ENCODE results near the gene CAPN10.
"Not testable (repeated sequence)": the region's sequence is repeated elsewhere in the genome, so short reads cannot be mapped to it uniquely, and the experiment has no call there.

Gene CAPN10

DNA sequence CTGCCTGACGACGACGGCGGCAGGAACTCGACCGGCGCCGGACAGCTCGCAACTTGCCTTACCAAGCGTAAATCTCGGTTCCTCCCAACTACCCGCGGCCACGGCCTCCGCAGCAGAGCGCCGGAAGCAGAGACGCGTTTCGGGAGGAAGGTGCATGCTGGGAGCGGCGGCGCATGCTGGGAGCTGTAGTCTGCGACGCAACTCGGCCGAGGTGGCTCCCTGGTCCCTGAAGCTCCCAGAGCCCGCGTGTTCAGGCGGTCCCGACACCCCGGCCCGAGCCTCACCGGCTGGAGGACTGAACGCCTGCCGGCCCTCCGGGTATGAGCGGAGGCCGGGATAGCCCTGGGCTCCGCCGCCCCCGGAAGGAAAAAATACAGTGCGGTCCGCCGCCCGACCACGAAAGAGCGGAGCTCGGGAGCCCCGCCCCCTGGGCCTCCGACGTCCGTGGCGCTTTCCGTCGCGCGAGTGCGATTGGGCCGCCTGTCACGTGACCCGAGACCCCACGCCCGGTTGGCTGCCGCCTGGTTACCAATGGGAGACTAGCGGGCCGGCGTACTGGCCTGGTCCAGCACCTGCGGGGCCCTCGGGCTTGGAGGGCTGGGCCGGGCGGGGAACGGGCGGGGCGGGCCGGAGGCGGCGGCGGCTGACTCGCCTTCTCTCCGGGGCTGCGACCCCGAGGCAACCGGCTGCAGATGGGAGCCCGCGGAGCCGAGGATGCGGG is at the start of gene CAPN10:
TSS of gene CAPN10 (plus strand) at position 537 of the 721 bp plus-strand sequence. CDS start at position 715, 178 bp downstream.
- DNase-seq (ENCODE audit: low read depth, low spot score): peak; percentile 97

- DNase-seq (ENCODE audit: low read depth, low spot score): no peak
These were observed 48.3 kb upstream of the CAPN10 start for GRCh38 chr2:240538031-240538780.

DNA sequence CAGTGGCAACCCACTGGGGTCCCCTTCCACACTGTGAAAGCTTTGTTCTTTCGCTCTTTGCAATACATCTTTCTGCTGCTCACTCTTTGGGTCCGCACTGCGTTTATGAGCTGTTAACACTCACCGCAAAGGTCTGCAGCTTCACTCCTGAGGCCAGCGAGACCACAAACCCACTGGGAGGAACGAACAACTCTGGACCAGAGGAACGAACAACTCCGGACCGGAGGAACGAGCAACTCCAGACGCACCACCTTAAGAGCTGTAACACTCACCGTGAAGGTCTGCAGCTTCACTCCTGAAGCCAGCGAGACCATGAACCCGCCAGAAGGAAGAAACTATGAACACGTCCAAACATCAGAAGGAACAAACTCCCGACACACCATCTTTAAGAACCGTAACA is 47.4 kb upstream of the CAPN10 start:
- not testable (repeated sequence) for DNase-seq (ENCODE audit: low read depth, low spot score)

DNA sequence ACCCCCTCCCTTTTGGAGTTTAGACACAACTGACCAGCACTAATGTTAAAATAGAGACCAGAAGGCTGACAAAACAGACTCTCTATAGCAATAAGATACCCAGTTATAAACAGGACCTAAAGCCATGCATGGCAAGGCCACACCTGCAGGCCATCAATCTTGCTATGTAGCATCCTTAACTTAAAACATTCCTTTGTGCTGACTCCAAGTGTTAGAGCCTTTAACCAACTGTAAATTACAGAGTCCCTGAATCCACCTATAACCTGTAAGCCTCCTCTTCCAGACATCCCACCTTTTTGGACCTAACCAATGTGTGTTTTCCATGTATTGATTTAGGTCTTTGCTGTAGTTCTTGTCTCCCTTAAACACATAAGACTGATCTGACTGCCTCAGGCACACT is 46.6 kb upstream of the CAPN10 start:
- no peak for DNase-seq (ENCODE audit: low read depth, low spot score)

GRCh38 chr2:240551288-240551687 is 35.2 kb upstream of the CAPN10 start:
- no peak for DNase-seq (ENCODE audit: low read depth, low spot score)

DNA sequence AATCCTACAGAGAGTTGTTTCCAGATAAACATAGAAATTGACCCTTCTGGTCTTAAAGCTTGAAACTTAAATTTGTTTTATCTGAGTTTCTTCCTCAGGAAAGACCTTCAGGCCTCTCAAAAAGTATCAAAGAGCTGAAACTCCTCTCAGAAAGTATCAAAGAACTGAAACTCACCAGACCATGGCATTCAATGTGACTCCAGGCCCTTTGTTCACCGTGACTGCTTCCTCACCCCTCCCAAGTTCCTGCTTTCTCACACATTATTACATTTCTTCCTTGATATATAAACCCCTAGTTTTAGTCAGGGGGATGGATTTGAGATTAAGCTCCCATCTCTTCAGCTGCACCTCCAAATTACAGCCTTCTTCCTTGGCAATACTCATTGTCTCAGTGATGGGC is 34.7 kb upstream of the CAPN10 start:
- DNase-seq (ENCODE audit: low read depth, low spot score): no peak

DNA sequence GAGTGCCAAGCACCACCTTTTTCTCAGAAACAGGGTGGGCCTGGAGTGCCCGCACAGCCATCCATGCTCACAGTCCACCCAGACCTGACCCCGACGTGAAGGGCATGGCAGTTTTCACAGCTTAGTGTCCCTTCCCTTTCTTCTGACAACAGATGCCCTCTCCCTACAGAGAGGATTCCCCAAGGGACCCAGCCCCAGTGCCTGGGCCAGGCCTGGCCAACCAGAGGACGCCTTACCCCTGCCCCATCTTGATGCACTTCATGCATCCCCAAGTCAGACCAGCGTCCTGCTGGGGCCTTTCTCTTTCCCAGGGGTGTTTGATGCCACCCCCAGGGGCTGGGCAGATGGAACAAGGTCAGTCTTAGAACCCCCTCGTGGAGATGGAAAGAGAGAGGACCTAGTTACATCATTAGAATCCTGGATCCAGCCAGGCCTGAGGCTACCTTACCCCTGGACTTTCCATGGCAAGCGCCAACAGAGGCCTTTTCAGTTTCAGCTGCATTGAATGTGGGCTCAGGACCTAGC is 32.5 kb upstream of the CAPN10 start:
- DNase-seq (ENCODE audit: low read depth, low spot score): no peak

DNA sequence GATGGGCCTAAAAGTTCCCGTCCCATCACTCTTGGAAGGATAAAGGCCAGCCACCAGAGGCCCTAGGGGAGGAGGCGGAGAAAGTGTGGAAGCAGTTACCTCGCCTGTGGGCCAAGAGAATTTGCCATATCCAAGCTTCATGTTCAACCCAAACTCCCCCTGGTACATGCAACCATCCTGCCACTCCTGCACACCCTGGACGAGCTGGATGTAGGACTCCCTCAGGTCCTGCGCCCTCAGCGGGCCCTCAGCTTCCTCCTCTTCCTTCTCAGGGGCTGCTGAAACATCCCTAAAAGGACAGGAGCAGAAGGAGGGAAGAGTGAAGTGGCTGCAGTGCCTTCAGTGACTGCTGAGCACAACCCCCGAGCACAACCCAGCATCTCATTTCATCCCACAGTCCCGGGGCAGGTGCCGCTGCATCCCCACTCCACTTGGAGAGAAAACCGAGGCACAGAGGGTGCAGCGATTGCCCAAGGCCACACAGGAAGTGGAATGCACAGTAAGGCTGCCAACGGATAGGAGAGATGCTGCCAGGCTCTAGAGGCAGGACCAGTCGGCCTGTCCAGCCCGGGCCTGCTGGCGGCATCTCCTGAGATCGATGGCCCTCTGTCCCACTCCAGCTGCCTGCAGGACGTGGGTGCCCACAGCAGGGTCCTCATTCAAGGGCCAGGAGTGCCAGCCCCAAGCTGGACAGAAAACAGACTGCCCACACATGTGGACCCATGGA is 31.6 kb upstream of the CAPN10 start:
- DNase-seq (ENCODE audit: low read depth, low spot score): no peak

DNA sequence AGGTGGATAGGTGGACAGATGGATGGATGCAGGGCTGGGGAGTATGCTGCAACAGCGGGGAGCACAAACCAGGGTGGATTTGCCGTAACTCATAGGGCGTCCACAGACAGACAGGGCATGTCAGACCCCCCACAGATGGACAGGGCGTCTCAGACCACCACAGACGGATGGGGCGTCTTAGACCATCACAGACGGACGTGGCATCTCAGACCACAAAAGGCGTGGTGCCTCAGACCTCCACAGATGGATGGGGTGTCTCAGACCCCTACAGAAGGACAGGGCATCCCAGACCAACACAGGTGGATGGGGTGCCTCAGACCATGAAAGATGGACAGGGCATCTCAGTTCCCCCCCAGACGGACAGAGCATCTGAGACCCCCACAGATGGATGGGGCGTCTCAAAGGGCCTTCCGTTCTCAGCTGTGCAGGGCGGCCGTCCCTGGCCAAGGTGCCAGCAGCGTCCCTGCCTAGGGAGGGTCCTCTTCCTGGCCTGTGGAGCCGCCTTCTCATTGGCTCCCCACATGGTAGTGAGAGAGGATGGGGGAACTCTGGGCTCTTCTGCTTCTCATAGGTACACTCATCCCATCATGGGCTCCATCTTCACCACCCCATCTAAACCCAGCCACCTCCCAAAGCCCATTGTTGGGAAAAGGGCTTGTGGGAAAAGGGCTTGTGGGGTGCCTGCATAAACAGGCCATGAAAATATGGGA is 30.8 kb upstream of the CAPN10 start:
- DNase-seq (ENCODE audit: low read depth, low spot score): no peak

GRCh38 chr2:240556553-240557100 is 29.9 kb upstream of the CAPN10 start:
- peak; percentile 78 for DNase-seq (ENCODE audit: low read depth, low spot score)

- peak; percentile 40 for DNase-seq (ENCODE audit: low read depth, low spot score)
These were observed 29.3 kb upstream of the CAPN10 start for GRCh38 chr2:240557101-240557751.

GRCh38 chr2:240557808-240558207 is 28.7 kb upstream of the CAPN10 start, which contains the start of gene ANKMY1:
Gene ANKMY1, minus strand, starts transcription at chr2:240557988. Its CDS starts 653 bp downstream, at chr2:240557335.
- DNase-seq (ENCODE audit: low read depth, low spot score): peak; percentile 85

DNA sequence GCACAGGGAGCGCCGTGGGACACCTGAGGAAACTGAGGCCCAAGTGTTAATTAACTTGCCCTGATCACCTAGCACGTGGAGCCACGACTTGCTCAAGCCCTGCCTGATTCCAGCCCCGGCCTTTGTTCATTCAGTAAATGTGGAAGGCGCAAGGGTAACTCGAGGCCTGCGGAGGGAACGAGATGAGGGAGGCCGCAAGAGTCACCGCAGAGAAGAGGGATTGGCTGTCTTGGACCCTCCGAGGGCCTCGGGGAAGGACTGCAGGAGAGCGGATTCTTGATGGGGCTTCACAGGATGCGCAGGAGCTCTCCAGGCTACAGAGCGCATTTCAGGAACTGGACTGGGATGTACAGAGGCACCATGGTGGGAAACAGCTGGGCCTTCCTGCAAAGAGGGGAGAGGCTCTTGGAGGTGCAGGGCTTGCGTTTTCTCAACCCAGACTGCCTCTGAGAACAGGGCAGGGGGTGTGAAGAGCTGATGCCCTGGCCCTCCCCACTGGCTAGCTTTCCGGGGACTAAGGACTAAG is 28.2 kb upstream of the CAPN10 start:
- peak; percentile 56 for DNase-seq (ENCODE audit: low read depth, low spot score)

- no peak for DNase-seq (ENCODE audit: low read depth, low spot score)
These were observed 27.2 kb upstream of the CAPN10 start for GRCh38 chr2:240559286-240559685.

- DNase-seq (ENCODE audit: low read depth, low spot score): peak; percentile 82
These were observed 26.5 kb upstream of the CAPN10 start, which contains the start of gene DUSP28 for GRCh38 chr2:240560084-240560479. Gene DUSP28, plus strand, starts transcription at chr2:240560357. Its CDS starts 328 bp downstream, at chr2:240560685.

GRCh38 chr2:240560480-240561324 is 25.8 kb upstream of the CAPN10 start:
- peak; percentile 98 for DNase-seq (ENCODE audit: low read depth, low spot score)

GRCh38 chr2:240561325-240561971 is 25.1 kb upstream of the CAPN10 start:
- DNase-seq (ENCODE audit: low read depth, low spot score): no peak

- DNase-seq (ENCODE audit: low read depth, low spot score): not testable (repeated sequence)
These were observed 23.3 kb upstream of the CAPN10 start for GRCh38 chr2:240563231-240563630.
